Panc1 (cell line): ENCODE measurements around the gene CMIP.

Source experiments
- POLR2AphosphoS5 ChIP-seq: IDR thresholded peaks from 2 replicates; pipeline ENCODE4 v1.6.1; 2012; ENCODE audit warnings: mild to moderate bottlenecking, low read depth, low read length, moderate library complexity
- SIN3A ChIP-seq: IDR thresholded peaks from 2 replicates; pipeline ENCODE4 v1.6.1; 2012; ENCODE audit warnings: low read depth, mild to moderate bottlenecking, low read length, moderate library complexity, borderline replicate concordance; ENCODE audit not compliant: insufficient read depth
- TF ChIP-seq, protein P1 (sequence below): fragments of 450-650 bp; IDR thresholded peaks from 2 replicates; pipeline ENCODE4 v1.5.1; 2017; ENCODE audit warnings: mild to moderate bottlenecking
- TF ChIP-seq, protein P2 (sequence below), 2 experiments: IDR thresholded peaks; 2 replicates each; pipeline ENCODE4 v1.6.1; 2011 to 2012; ENCODE audit warnings: low read depth in 2 of 2, control low read depth in 1 of 2, low read length in 1 of 2, mild to moderate bottlenecking in 1 of 2, moderate library complexity in 1 of 2; ENCODE audit not compliant: insufficient read depth in 1 of 2

DNA sequence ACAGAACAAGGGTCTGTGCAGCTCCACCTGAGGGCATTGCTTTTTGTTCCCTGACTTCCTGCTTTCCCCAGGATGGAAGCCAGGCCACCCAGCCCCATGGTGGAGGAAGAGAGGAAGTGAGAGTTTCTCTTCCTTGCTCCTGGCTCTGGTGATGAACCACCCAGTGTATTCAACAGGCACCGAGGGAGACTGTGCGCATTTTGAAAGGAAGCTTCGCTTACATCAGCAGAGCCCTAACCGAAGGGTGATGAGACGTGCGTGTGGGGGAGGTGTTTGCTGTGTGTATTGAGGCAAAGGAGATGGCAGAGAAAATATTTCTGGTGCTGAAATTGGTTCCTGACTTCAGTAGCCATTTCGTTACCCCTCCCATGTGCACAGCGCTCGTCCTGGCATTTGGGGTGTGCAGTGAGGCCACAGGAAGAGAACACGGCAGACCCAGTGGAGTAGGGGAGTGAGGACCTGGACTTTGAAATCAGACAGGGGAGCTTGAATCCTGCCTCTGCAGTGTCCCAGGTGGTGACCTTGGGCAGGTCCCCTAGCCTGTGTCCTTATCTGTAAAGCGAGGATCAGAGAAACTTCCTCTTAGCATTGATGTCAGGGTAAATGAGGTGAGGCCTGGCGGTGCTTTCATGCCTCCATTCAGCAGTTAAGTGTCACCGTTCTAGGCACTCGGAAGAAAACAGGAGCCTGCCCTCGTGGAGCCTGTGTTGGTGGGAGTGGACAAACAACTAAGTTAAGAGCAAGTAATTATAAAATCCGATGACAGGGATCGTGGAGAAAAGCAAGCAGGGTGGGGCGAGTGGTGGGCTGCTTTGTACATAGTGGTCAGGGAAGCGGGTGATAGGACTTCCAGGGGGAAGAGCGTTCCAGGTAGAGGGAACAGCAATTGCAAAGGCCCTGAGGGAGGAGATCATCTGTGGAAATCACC lies 7.4 kb downstream of the CMIP start:
- TF ChIP-seq, protein P1, sequence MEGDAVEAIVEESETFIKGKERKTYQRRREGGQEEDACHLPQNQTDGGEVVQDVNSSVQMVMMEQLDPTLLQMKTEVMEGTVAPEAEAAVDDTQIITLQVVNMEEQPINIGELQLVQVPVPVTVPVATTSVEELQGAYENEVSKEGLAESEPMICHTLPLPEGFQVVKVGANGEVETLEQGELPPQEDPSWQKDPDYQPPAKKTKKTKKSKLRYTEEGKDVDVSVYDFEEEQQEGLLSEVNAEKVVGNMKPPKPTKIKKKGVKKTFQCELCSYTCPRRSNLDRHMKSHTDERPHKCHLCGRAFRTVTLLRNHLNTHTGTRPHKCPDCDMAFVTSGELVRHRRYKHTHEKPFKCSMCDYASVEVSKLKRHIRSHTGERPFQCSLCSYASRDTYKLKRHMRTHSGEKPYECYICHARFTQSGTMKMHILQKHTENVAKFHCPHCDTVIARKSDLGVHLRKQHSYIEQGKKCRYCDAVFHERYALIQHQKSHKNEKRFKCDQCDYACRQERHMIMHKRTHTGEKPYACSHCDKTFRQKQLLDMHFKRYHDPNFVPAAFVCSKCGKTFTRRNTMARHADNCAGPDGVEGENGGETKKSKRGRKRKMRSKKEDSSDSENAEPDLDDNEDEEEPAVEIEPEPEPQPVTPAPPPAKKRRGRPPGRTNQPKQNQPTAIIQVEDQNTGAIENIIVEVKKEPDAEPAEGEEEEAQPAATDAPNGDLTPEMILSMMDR = no peak
- no peak for TF ChIP-seq POLR2AphosphoS5
- TF ChIP-seq, protein P2, sequence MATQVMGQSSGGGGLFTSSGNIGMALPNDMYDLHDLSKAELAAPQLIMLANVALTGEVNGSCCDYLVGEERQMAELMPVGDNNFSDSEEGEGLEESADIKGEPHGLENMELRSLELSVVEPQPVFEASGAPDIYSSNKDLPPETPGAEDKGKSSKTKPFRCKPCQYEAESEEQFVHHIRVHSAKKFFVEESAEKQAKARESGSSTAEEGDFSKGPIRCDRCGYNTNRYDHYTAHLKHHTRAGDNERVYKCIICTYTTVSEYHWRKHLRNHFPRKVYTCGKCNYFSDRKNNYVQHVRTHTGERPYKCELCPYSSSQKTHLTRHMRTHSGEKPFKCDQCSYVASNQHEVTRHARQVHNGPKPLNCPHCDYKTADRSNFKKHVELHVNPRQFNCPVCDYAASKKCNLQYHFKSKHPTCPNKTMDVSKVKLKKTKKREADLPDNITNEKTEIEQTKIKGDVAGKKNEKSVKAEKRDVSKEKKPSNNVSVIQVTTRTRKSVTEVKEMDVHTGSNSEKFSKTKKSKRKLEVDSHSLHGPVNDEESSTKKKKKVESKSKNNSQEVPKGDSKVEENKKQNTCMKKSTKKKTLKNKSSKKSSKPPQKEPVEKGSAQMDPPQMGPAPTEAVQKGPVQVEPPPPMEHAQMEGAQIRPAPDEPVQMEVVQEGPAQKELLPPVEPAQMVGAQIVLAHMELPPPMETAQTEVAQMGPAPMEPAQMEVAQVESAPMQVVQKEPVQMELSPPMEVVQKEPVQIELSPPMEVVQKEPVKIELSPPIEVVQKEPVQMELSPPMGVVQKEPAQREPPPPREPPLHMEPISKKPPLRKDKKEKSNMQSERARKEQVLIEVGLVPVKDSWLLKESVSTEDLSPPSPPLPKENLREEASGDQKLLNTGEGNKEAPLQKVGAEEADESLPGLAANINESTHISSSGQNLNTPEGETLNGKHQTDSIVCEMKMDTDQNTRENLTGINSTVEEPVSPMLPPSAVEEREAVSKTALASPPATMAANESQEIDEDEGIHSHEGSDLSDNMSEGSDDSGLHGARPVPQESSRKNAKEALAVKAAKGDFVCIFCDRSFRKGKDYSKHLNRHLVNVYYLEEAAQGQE (IDR thresholded peaks at IDR 0.05; ENCODE audit: insufficient read depth in 1 of 2, low read depth in 2 of 2, low read length in 1 of 2) = no peak
- no peak for TF ChIP-seq SIN3A
